Endothelial cell (in vitro differentiated cells): ENCODE results near the gene HOMER2. TPM values are rescaled to one million over a fixed set of nuclear protein-coding genes. Genes with fewer than 3 reads are reported as not detected.

ENCODE experiments used
- DNase-seq: peaks from one replicate; pipeline ENCODE4 v3.0.0; 2021; ENCODE audit warnings: low spot score
- H3K27ac Mint-ChIP-seq: one replicate; pipeline ENCODE4 v1.8.0; 2021; ENCODE audit warnings: mixed read lengths, inconsistent platforms; ENCODE audit not compliant: unreplicated experiment
- H3K27me3 Mint-ChIP-seq: one replicate; pipeline ENCODE4 v1.8.0; 2021; ENCODE audit warnings: mild to moderate bottlenecking, moderate library complexity, mixed read lengths, inconsistent platforms; ENCODE audit not compliant: unreplicated experiment
- H3K36me3 Mint-ChIP-seq: one replicate; pipeline ENCODE4 v1.8.0; 2021; ENCODE audit warnings: mild to moderate bottlenecking, low read depth, mixed read lengths, inconsistent platforms; ENCODE audit not compliant: unreplicated experiment
- H3K4me1 Mint-ChIP-seq: one replicate; pipeline ENCODE4 v1.8.0; 2021; ENCODE audit warnings: mild to moderate bottlenecking, mixed read lengths, inconsistent platforms; ENCODE audit not compliant: unreplicated experiment
- H3K4me3 Mint-ChIP-seq: one replicate; pipeline ENCODE4 v1.8.0; 2021; ENCODE audit warnings: mild to moderate bottlenecking, mixed read lengths, inconsistent platforms; ENCODE audit not compliant: unreplicated experiment
- H3K9me3 Mint-ChIP-seq: one replicate; pipeline ENCODE4 v1.8.0; 2021; ENCODE audit warnings: mixed read lengths, inconsistent platforms; ENCODE audit not compliant: unreplicated experiment
- total RNA-seq: library from RNA; stranded (reverse); fragmentation: NEBNext Ultra II Directional; extraction: Animal tissue kit (Norgen Biotek cat#: 25700); gene quantifications from one replicate; pipeline ENCODE4 v1.2.1, GENCODE V29; 2021; ENCODE audit not compliant: unreplicated experiment
- TF ChIP-seq, protein P1 (sequence below): fragments of 200-600 bp; sonication (generic); IDR thresholded peaks from one replicate; pipeline ENCODE4 v1.5.0; 2021; ENCODE audit warnings: antibody characterized with exemption; ENCODE audit not compliant: unreplicated experiment

The HOMER2 gene
- total RNA-seq, 1 donor from 2014 or later = 3.0 TPM

DNA sequence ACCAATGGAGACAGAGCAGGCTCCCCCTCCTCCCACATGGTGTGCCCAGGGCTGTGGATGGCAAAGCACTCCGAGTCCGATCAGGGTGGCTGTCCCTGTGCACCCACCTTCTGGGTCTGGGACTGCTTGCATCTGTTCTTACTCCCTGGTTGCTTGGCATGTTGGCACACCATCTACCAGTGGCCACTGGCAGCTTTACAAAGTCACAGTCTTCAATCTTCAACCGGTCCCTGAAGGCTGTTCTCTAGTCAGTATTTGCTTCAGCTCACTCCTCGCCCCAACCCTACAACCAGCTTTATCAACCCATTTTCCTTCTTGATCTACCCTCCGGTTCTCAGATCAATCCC, 14.8 kb downstream of the HOMER2 start:
- Mint-ChIP-seq H3K9me3 (no peaks in the 10 kb centered on the region), H3K27ac (no peak overlapping the region), H3K36me3 (no peaks in the 10 kb centered on the region), H3K4me1 (no peaks in the 10 kb centered on the region), H3K4me3 (no peak overlapping the region), H3K27me3 (peaks cover 9% of the 10 kb centered on the region)
- TF ChIP-seq, protein P1, sequence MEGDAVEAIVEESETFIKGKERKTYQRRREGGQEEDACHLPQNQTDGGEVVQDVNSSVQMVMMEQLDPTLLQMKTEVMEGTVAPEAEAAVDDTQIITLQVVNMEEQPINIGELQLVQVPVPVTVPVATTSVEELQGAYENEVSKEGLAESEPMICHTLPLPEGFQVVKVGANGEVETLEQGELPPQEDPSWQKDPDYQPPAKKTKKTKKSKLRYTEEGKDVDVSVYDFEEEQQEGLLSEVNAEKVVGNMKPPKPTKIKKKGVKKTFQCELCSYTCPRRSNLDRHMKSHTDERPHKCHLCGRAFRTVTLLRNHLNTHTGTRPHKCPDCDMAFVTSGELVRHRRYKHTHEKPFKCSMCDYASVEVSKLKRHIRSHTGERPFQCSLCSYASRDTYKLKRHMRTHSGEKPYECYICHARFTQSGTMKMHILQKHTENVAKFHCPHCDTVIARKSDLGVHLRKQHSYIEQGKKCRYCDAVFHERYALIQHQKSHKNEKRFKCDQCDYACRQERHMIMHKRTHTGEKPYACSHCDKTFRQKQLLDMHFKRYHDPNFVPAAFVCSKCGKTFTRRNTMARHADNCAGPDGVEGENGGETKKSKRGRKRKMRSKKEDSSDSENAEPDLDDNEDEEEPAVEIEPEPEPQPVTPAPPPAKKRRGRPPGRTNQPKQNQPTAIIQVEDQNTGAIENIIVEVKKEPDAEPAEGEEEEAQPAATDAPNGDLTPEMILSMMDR = no peak
- no peak for DNase-seq

DNA sequence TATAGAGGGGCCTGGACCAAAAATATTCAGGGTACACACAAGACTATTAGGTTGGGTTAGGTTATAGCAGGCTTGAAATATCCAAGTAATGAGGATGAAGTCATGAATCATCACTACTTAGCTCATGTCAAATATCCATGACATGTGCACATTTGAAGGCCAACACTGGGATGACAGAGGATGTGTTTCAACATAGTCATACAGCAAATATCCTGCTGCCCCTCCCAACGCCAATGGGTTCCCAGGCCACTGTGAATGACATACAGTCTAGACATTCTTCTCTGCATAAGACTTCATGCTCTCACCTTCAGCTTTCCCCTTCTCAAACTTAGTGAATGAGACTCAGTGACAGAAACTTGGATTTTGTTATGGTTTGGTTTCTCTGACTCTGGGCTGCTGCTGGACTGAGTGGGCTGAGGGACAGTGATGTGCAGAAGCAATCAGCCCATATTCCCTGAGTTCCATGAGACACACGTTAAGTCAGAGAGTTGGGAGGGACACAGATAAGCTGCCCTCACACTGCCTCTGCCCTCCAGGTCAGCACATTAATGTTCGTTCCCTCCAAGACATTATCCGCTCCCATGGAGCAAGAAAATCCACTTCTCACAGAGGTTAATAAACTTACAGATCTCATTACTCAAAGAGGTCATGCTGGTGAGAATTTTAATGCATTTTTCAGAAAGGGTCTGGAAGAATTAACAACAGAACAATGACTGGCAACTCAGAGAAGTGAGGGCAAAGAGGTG, 15.4 kb downstream of the HOMER2 start:
- DNase-seq = no peak
- Mint-ChIP-seq H3K4me3 (no peak overlapping the region), H3K27ac (no peak overlapping the region), H3K9me3 (no peaks in the 10 kb centered on the region), H3K4me1 (no peaks in the 10 kb centered on the region), H3K27me3 (peaks cover 10% of the 10 kb centered on the region), H3K36me3 (no peaks in the 10 kb centered on the region)
- TF ChIP-seq, protein P1 = no peak

DNA sequence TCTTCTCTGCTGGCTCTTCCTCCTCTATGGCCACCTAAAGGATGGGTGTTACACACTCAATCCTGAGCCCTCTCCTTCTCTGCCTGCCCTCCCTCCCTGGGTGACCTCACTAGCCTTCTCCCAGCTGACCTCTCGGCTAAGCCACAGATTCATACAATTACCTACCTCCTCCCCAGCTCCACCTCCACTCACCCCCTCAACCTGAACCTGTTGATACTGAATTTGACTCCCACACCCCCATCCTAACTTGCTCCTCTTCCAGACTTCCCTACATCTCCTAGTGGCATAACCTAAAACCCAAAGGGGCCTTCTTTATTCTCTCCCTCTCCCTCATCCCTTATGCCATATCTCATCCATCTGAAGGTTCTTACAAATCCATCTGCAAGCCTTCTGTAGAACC, 17.1 kb downstream of the HOMER2 start:
- Mint-ChIP-seq H3K4me3 (no peak overlapping the region), H3K9me3 (no peaks in the 10 kb centered on the region), H3K27me3 (peaks cover 11% of the 10 kb centered on the region), H3K36me3 (no peaks in the 10 kb centered on the region), H3K27ac (no peak overlapping the region), H3K4me1 (no peaks in the 10 kb centered on the region)
- TF ChIP-seq, protein P1 = no peak
- no peak for DNase-seq

DNA sequence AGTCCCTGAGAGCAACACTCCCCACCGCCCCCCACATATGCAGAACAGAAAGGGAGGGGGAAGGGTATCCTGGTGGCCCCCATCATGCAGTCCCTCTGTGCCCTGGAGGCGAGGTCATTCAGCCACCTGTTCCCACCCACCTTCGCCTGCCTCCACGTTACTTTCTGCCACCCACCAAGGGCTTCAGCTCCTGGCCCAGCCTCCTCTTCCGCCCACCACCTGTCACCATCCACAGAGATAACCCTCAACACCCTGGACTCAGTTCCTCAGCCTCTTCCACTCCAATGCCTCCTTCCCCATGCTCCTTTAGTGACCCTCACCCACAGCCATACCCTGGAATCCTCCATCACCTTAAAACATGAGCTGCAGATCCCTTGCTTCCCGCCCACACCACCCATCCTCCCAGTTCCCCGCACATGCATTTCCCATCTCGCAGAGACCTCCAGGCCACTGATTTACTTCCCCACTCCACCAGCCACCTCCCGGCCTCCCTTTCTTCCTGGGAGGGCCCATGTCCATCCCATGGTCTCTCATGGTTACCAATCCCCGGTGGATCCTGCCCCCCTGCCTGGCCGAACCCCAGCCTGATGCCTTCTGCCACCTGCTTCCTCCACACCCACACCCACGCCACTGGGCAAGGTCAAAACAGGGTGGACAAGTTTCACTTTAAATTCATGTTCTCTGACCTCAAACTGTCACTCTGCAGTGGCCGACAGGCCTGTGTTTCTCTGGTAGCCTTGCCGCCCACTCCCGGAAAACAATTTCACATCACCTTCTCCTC, 18.2 kb downstream of the HOMER2 start:
- no peak for DNase-seq
- TF ChIP-seq, protein P1 = no peak
- Mint-ChIP-seq H3K27me3 (peaks cover 11% of the 10 kb centered on the region), H3K27ac (no peak overlapping the region), H3K36me3 (no peaks in the 10 kb centered on the region), H3K4me1 (no peaks in the 10 kb centered on the region), H3K9me3 (no peaks in the 10 kb centered on the region), H3K4me3 (no peak overlapping the region)

DNA sequence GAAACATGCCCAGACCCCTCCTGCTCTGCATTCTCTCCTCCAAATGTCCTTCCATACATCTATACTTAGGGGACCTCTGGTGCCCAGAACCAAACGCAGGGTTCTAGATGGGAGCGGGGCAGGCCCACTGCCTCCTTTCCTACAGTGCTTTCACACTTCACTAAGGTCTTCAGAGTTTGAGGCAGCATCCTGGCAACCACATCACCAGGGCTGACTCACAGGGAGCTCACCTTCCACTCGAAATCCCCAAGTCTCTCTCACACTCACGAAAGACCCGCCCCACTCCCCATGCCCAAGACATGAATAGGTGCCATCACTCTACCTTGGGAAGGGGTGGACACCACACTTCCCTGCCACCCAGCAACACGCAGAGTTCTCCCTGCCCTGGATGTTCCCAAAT, 18.9 kb downstream of the HOMER2 start:
- no peaks in the 10 kb centered on the region for H3K36me3 Mint-ChIP-seq
- H3K4me1 Mint-ChIP-seq = no peaks in the 10 kb centered on the region
- TF ChIP-seq, protein P1 = no peak
- H3K27me3 Mint-ChIP-seq = peaks cover 11% of the 10 kb centered on the region
- no peaks in the 10 kb centered on the region for H3K9me3 Mint-ChIP-seq
- no peak overlapping the region for H3K4me3 Mint-ChIP-seq
- no peak for DNase-seq
- H3K27ac Mint-ChIP-seq = no peak overlapping the region
